Gastroesophageal sphincter (tissue), 4 donors: ENCODE measurements around the gene SNED1. TPM values are rescaled to one million over a fixed set of nuclear protein-coding genes. Genes with fewer than 3 reads are reported as not detected.

Experiments used
- ATAC-seq: fragments of 150-250 bp; one replicate; pipeline ENCODE4 v1.9.1; 2016; ENCODE audit warnings: mild to moderate bottlenecking, moderate library complexity
- H3K27ac ChIP-seq, 4 donors: fragments of 200-600 bp; sonication (generic) in 3 of 4; 1 replicate in 3 of 4; 2 replicates in 1 of 4; pipeline ENCODE4 v1.5.1; 2016 to 2019
- H3K27me3 ChIP-seq: fragments of 200-600 bp; sonication (generic); one replicate; pipeline ENCODE4 v1.5.1; 2019
- H3K36me3 ChIP-seq, 2 donors: fragments of 200-600 bp; sonication (generic); one replicate each; pipeline ENCODE4 v1.5.1; 2019; ENCODE audit warnings: control low read depth in 1 of 2
- H3K4me1 ChIP-seq, 3 donors: fragments of 200-600 bp; sonication (generic); 1 replicate in 2 of 3; 2 replicates in 1 of 3; pipeline ENCODE4 v1.5.1; 2016 to 2019; ENCODE audit warnings: control low read depth in 2 of 3
- H3K4me3 ChIP-seq, 2 donors: fragments of 200-600 bp; sonication (generic); one replicate each; pipeline ENCODE4 v1.5.1; 2019; ENCODE audit warnings: mild to moderate bottlenecking in 1 of 2, moderate library complexity in 1 of 2
- H3K9me3 ChIP-seq, 3 donors: fragments of 200-600 bp; sonication (generic); one replicate each; pipeline ENCODE4 v1.5.1; 2017 to 2019; ENCODE audit warnings: control low read depth in 2 of 3
- CTCF ChIP-seq, 4 experiments: fragments of 200-600 bp in 2 of 4; fragments of 450-650 bp in 2 of 4; sonication (generic) in 1 of 4; IDR thresholded peaks; one replicate each; pipeline ENCODE4 v1.5.1; 2017 to 2019; ENCODE audit warnings: antibody characterized with exemption in 4 of 4, mild to moderate bottlenecking in 2 of 4, moderate library complexity in 2 of 4
- EP300 ChIP-seq: sonication (generic); formaldehyde crosslinking; IDR thresholded peaks from one replicate; pipeline ENCODE4 v1.6.1; 2017; ENCODE audit warnings: antibody characterized with exemption, mild to moderate bottlenecking
- POLR2A ChIP-seq, 2 donors: fragments of 450-650 bp; IDR thresholded peaks; one replicate each; pipeline ENCODE4 v1.6.1; 2017; ENCODE audit warnings: antibody characterized with exemption in 2 of 2, mild to moderate bottlenecking in 2 of 2, moderate library complexity in 1 of 2
- POLR2AphosphoS5 ChIP-seq: sonication (generic); formaldehyde crosslinking; IDR thresholded peaks from one replicate; pipeline ENCODE4 v1.6.1; 2017; ENCODE audit warnings: antibody characterized with exemption
- WGBS, 2 donors: methylation state at CpG; one replicate each; pipeline ENCODE4 v1.1.5; 2018; ENCODE audit warnings: low coverage in 1 of 2; 5-methylcytosine and 5-hydroxymethylcytosine counted together
- total RNA-seq, 4 donors: library from RNA; depleted of rRNA; stranded (reverse); fragments of >200 nt; gene quantifications; one replicate each; pipeline ENCODE4 v1.1.0, GENCODE V29; 2016

SNED1 gene
- total RNA-seq, 4 donors from 2014 or later = 8.3 to 29.9 (median 14.6) TPM

DNA sequence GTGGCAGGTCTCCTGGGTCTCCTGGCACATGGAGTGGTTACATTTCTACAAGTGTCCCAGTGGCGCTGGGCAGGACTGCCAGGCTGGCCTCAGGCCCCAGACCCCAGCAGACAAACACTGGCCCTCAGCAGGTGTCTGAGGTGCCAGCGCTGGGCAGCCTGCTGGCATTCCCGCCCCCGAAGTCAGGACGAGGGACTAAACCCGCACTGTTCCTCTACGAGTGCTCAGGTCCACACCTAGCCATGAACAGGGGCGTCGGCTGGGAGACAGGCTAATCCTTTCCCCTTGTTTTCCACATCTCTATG lies 12.8 kb downstream of the SNED1 start:
- Histone ChIP-seq H3K27ac (no peak overlapping the region), H3K27me3 (no peaks in the 10 kb centered on the region), H3K4me1 (peaks cover 0 to 29% (median 14%) of the 10 kb centered on the region in 3 donors), H3K36me3 (no peaks in the 10 kb centered on the region), H3K9me3 (no peaks in the 10 kb centered on the region), H3K4me3 (no peak overlapping the region)
- no peak for TF ChIP-seq POLR2AphosphoS5
- no peak for TF ChIP-seq EP300
- no peak for TF ChIP-seq POLR2A (IDR thresholded peaks at IDR 0.05)
- TF ChIP-seq CTCF (IDR thresholded peaks at IDR 0.05) = no peak
- 100% methylated on average over 1 of the region's 9 CpGs for WGBS, 2 donors
- ATAC-seq = no peak

DNA sequence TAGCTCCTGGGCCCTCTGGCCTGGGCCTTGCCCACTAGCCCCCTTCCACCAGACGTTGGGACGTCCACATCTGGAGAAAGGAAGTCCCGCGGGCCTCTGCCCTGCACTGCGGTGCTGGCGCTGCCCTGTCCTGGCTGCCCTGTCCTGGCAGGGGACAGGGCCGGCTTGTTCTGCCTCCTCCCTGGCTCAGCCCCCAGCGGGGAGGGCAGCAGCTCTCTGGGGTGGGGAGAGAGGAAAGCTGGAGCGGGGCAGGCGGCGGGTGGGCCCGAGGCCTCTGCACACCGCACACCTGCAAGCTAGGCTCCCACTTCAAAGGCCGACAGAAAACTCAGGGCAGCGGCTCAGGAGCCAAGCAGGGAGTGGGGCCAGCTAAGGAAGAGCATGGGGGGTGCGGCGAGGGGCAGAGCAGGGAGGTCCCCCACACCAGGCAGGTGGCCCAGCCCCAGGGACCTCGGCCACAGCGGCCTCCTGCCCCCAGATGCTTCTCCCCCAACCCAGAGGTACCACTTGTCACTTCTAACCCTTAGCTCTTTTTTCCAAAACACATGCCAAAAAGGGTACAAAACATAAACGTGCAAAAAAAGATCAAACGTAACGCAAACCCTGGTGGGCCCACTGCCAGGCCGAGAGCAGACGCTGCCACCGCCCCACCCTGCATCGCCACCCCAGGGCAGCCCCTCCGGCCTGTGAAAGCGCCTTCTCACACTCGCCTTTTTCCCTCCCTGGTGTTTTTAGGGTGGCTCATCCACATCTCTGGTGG lies 13.5 kb downstream of the SNED1 start:
- no peaks in the 10 kb centered on the region for H3K27me3 ChIP-seq
- no peaks in the 10 kb centered on the region for H3K36me3 ChIP-seq
- no peak for ATAC-seq
- TF ChIP-seq CTCF (IDR thresholded peaks at IDR 0.05) (no peak), EP300 (no peak), POLR2AphosphoS5 (no peak), POLR2A (IDR thresholded peaks at IDR 0.05) (no peak)
- no peaks in the 10 kb centered on the region for H3K9me3 ChIP-seq
- no peak overlapping the region for H3K27ac ChIP-seq
- no peak overlapping the region for H3K4me3 ChIP-seq
- H3K4me1 ChIP-seq = peaks cover 0 to 29% (median 14%) of the 10 kb centered on the region in 3 donors
- WGBS, 2 donors = 72% methylated on average over 10 to 15 of the region's 29 CpGs

GRCh38 chr2:241014224-241014623 lies 15.8 kb downstream of the SNED1 start:
- H3K27ac ChIP-seq = no peak overlapping the region
- ATAC-seq = no peak
- H3K9me3 ChIP-seq = no peaks in the 10 kb centered on the region
- H3K27me3 ChIP-seq = no peaks in the 10 kb centered on the region
- H3K36me3 ChIP-seq = no peaks in the 10 kb centered on the region
- WGBS, 2 donors = 93% methylated on average over 3 of the region's 6 CpGs; no CpG with 5 or more reads in 1 of the 2 donors
- no peak overlapping the region for H3K4me3 ChIP-seq
- no peak for TF ChIP-seq POLR2A (IDR thresholded peaks at IDR 0.05)
- TF ChIP-seq POLR2AphosphoS5 = no peak
- peaks cover 0 to 21% (median 14%) of the 10 kb centered on the region in 3 donors for H3K4me1 ChIP-seq

GRCh38 chr2:241014764-241015163 lies 16.3 kb downstream of the SNED1 start:
- WGBS, 2 donors = 82 to 100% methylated on average over 1 to 10 of the region's 10 CpGs
- no peak overlapping the region for H3K27ac ChIP-seq

GRCh38 chr2:241015439-241015838 lies 17.0 kb downstream of the SNED1 start:
- peaks cover 0 to 9% (median 4%) of the 10 kb centered on the region in 3 donors for H3K4me1 ChIP-seq
- TF ChIP-seq POLR2A (IDR thresholded peaks at IDR 0.05) (no peak), CTCF (IDR thresholded peaks at IDR 0.05) (no peak), EP300 (no peak), POLR2AphosphoS5 (no peak)
- H3K4me3 ChIP-seq = no peak overlapping the region
- no peak for ATAC-seq
- H3K9me3 ChIP-seq = no peaks in the 10 kb centered on the region
- peaks cover 0 to 10% of the 10 kb centered on the region in 2 donors for H3K36me3 ChIP-seq
- H3K27me3 ChIP-seq = no peaks in the 10 kb centered on the region
- no peak overlapping the region for H3K27ac ChIP-seq
- WGBS, 2 donors = 94% methylated on average over 13 of the region's 13 CpGs; no CpG with 5 or more reads in 1 of the 2 donors

More at GRCh38 chr2:241014764-241015163, 16.3 kb downstream of the SNED1 start:
- ATAC-seq = no peak
- H3K27me3 ChIP-seq = no peaks in the 10 kb centered on the region
- no peak for TF ChIP-seq POLR2A (IDR thresholded peaks at IDR 0.05)
- TF ChIP-seq EP300 = no peak
- no peak for TF ChIP-seq POLR2AphosphoS5
- TF ChIP-seq CTCF (IDR thresholded peaks at IDR 0.05) = no peak
- H3K9me3 ChIP-seq = no peaks in the 10 kb centered on the region
- peaks cover 0 to 16% (median 11%) of the 10 kb centered on the region in 3 donors for H3K4me1 ChIP-seq
- peaks cover 0 to 5% of the 10 kb centered on the region in 2 donors for H3K36me3 ChIP-seq
- no peak overlapping the region for H3K4me3 ChIP-seq
